Stromal cell of bone marrow (primary cell): Measurements from ENCODE around the gene TLL2.
A peak's percentile ranks its signal among the peaks of the same experiment; 100 is the strongest.

Source experiments
- DNase-seq: peaks from one replicate; pipeline ENCODE4 v3.0.0-alpha.2; 2012; ENCODE audit warnings: low read depth

The TLL2 gene

GRCh38 chr10:96420228-96421009 is 93.3 kb downstream of the TLL2 start:
- DNase-seq, result no peak

DNA sequence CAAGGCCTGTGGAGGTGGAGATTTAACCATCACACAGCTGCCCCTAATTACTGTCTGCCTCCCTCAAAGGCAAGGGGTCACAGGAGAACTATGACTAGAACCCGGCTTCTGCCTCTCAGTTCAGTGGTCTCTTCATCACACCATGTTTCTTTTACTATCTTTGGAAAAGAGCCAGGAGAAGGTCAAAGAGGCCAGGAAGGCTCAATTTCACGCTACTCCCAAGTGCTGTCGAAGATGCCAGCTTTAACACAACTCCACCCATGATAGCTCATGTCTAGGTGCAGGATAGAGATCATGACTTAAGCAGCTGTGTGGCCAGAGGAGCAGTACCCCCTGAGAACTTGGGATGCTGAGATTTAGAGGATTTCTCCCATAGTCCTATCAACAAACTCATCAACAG is 94.4 kb downstream of the TLL2 start:
- DNase-seq, result no peak

DNA sequence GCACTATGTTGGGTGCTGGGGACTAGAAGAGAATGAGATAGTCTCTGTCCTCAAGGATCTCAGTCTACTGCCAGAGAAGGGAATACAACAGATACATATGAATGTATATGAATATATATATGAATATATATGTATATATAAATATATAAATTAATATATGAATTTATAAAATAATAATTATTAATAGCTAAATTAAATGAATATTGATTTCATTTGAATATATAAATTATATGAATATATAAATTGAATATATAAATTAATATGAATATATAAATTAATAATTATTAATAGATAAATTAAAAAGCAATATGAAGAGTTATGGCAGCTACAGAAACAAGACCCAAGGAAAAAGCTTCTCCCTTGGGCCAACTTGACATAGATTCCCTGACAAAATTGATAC is 95.1 kb downstream of the TLL2 start:
- no peak for DNase-seq

DNA sequence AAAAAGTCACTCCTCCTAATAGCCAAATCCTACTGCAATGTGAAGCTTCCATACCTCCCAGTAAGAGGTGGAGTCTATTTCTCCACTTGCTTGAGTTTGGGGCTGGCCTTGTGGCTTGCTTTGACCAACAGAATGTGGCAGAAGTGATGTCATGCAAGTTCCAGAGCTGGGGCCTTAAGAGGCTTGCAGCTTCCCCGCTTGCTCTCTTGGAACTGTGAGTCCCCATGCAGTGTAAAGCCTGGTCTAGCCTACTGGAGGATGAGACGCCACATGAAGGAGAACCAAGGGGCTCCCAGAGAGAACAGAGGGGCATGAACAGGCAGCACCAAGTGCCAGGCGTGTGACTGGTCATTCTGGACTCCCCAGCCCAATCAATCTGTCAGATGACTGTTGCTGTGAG is 96.3 kb downstream of the TLL2 start:
- DNase-seq, result no peak

DNA sequence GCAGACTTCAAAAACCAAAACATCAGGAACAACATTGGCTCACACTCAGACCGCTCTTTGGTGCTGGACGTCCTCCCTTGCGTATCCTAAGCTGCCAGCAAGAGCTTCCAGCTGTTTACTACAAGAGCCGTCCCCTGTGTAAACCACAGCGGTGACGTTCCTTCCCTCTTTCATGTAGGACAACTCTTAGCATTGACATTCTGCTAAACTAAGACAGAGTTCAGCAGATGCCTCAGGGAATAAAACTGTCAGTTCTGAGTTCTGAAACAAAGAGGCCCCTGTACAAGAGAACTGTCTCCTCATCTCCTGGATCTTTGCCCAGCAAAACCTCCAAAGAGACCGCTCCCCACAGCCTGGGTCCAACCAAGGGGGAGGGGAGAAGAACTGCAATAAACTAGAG is 97.1 kb downstream of the TLL2 start:
- DNase-seq, result no peak

- DNase-seq, result no peak
Observed at GRCh38 chr10:96415891-96416554, 97.7 kb downstream of the TLL2 start.

GRCh38 chr10:96415150-96415890 is 98.4 kb downstream of the TLL2 start:
- DNase-seq, result no peak

DNA sequence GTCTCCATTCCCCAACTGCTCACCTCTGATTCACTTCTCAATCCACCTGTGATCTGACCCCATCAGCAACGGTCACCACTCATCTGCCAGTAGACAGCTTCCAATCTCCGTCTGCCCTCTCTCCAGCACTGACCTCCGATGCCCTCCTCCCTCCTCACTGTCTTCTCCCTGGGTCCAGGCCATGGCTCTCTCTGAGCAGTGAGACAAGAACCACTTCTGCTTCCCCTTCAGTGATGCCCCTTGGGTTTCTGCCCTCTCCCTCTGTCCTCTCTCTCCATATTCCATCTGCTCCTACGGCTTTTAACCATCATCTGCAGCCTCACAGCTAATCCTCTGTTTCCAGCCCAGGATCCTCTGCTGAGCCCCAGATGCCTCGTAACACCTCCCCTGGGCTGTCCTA is 99.4 kb downstream of the TLL2 start:
- no peak for DNase-seq

DNA sequence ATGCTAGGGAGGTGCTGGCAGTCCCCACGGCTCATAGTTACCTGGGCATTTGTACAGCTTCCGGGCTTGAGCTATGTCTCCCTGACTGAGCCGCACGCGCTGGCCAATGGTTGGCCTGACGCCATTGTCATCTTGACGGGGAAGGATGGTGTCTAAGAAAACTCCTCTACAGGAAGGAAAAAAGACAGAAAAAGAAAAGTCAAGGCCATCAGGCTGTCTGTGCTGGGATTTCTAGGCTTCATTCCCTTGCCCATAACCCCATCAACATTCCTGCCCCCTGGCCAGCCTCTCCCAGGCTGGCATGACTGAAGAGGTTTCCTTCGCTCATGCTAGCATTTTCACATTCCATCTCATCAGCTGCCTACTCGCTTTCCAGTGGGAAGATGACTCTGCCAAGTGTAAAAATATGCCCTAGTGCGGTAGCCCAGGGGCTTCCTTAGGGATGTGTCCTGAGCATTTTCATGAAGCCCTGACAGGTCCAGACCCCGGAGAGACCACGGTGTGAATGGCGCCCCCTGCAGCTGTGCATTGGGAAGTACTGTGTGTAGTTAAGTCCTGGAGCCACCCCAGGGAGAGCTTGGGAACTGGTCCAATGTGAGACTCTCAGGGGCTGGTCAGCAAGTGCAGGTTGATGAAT is 100.5 kb downstream of the TLL2 start:
- DNase-seq, result no peak

DNA sequence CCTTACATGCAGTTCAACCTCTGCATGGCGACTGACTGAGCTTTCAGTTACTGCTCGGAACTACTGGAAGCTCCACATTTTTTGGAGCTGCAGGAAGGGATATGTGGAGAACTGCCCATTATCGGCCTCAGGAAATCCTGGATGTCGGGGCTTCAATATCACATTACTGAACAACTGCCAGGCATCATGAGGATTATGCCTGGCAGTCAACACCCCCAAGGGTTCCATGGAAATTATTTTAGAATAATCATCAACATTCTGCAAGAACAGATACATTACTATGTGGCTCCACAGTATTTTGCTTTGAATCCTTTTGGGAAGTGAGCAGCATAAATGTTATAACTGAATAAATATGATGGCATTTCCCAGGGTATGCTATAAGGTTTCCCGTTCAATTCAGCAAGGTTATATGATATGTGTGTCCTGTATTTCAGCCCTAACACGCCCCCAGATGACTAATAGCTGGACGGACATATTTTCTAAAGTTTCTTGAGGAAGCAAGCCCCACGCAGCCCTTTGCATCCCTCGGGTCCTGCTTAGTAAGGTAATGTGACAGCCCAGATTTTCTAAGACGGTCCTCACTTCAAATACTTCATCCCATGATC is 101.9 kb downstream of the TLL2 start:
- DNase-seq, result no peak

- no peak for DNase-seq
Observed at GRCh38 chr10:96410296-96410695, 103.4 kb downstream of the TLL2 start.

DNA sequence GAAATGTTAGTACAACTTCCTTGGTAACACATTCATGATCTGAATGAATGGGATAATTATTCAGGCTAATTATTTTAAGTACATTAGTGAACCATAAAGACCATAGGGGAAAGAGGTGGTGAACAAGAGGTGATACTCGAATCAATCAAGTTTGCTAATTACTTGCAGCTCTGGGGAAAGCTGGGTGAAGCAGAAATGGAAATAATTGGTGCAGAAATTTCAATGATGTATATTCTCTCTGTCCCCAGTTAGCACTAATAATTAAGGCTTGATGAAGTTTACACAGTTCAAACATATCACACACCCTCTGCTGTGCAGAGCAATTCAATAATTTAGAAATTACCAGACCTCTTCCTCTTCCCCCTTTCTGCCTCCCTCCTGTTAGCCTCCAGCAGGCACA is 105.5 kb downstream of the TLL2 start:
- no peak for DNase-seq

DNA sequence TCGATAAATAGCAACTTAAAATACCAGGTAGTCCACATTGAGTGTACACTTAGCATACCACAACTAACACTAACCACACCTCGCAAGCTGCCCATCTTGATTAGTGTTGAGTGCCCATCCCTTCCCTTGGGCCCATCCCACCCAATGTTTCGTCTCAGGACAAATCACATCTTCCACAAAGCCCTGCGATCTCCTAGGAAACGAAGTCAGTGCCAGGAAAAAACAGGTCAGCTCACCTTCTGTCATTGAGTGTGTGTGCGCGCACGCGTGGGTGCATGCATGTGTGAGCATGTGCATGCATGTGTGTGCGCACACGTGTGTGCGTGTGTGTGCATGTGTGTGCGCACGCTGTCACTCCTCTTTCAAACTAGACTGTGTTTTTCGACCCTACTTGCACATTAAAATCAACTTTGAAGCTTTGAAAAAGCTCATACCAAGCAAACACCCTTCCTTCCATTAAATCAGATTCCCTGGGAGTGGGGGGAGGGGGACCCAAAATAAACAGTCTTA is 106.1 kb downstream of the TLL2 start:
- DNase-seq, result no peak

DNA sequence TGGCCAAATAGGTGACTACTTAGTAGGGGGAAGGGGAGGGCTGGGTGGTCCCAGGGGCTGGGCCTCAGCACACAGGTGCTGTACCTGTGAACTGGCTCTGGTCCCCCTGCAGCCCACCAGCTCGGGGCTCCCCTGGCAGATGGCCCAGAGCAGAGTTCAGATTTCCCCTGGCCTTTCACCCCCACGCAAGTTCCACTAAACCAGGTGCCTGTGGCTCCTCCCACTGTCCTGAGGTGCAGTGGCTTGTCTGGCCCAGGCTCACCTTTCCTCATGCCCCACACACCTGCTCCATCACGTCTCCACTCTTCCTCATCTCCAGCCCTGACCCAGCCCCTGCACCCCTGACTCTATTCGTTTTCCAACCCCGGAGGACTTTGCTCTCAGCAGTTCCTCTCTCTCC is 107.6 kb downstream of the TLL2 start:
- no peak for DNase-seq

DNA sequence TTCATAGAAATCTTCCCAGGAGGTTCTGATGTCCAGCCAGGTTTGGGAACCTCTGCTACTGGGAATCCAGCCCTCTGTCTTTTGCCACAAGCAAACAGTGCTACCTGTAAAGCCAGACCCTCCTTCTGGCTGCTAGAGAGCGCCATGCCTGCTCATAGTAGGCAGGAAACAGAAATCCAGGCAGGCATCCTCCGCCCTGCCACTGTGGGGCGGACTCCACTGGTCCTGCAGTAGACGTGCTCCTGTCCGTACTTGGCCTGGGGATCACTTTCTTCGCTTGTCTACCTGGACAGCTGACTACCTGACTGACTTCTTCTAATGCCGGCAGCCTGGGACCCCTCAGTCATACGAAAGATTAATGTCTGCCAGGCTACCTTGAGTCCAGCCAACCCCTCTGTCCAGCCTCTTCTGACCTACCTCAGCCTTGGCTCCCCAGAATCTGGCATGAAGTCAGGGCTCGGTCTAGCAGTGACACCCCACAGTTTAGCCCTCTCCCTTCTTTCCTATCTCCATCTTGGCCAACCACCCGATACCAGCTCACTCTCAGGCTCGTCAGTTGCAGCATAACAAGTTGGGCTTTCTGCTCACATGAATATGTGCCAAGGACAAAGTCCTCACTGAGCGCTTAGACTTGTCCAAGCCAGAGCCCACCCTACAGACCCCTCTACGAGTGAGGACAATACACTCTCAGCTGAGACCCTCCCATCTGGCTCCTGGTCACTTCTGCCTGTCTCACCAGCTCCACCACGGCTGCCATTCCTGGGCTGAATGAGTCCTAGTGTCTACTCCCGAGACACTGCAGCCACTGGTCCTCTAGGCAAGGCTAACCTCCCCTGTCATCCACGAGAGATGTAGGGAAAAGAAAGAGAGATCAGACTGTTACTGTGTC is 111.1 kb downstream of the TLL2 start:
- DNase-seq, result no peak

- DNase-seq, result no peak
Observed at GRCh38 chr10:96401036-96401435, 112.7 kb downstream of the TLL2 start.

GRCh38 chr10:96400465-96400864 is 113.3 kb downstream of the TLL2 start:
- no peak for DNase-seq

- DNase-seq, result no peak
Observed at GRCh38 chr10:96397902-96398301, 115.8 kb downstream of the TLL2 start.

- DNase-seq, result peak; percentile 46
Observed at GRCh38 chr10:96395931-96396877, 117.5 kb downstream of the TLL2 start.

GRCh38 chr10:96390460-96390864 is 123.3 kb downstream of the TLL2 start:
- no peak for DNase-seq
